Uterus (tissue), 2 donors: Measurements from ENCODE around the gene MSRB3.

Experiments used
- CTCF ChIP-seq, 4 experiments: fragments of 200-600 bp in 2 of 4; fragments of 450-650 bp in 2 of 4; sonication (generic) in 2 of 4; IDR thresholded peaks; one replicate each; pipeline ENCODE4 v1.5.1; 2016 to 2019; ENCODE audit warnings: antibody characterized with exemption in 4 of 4, mild to moderate bottlenecking in 2 of 4, moderate library complexity in 1 of 4
- POLR2A ChIP-seq, 2 donors: fragments of 450-650 bp; IDR thresholded peaks; one replicate each; pipeline ENCODE4 v1.6.1; 2016; ENCODE audit warnings: antibody characterized with exemption in 2 of 2, mild to moderate bottlenecking in 1 of 2, moderate library complexity in 1 of 2

GRCh38 chr12:65434737-65435136, 156.3 kb downstream of the MSRB3 start:
- no peak for TF ChIP-seq POLR2A (IDR thresholded peaks at IDR 0.05)
- no peak for TF ChIP-seq CTCF (IDR thresholded peaks at IDR 0.05)
